ENCODE data around the gene ZNF638. TPM values are rescaled to one million over a fixed set of nuclear protein-coding genes. Genes with fewer than 3 reads are reported as not detected.
A peak's percentile ranks its signal among the peaks of the same experiment; 100 is the strongest.

ZNF638 gene
- total RNA-seq (100 to 1,000 TPM in 1 of 2 donors, 10 to 100 TPM in 1; 70.3 to 151 TPM), polyA plus RNA-seq (10 to 100 TPM; 24.8 to 41.9 TPM)

- H3K27me3 ChIP-seq (ENCODE audit: control insufficient read depth in 4 of 4, insufficient read depth in 4 of 4, low read length in 3 of 4) = no peaks in the 10 kb centered on the region
- no peaks in the 10 kb centered on the region for H3K36me3 ChIP-seq (ENCODE audit: control insufficient read depth in 4 of 4, insufficient read depth in 3 of 4, low read depth in 1 of 4, low read length in 3 of 4)
- H3K27ac ChIP-seq (ENCODE audit: low read depth in 1 of 2, low read length in 2 of 2) = peak within 1 kb of the TSS; percentile 99
- peak within 1 kb of the TSS; percentile 84 to 100 (median 91) for H3K4me3 ChIP-seq (ENCODE audit: low read depth in 1 of 3, low read length in 3 of 3)
- WGBS = under 1% methylated on average over 82 of the region's 82 CpGs
- TF ChIP-seq RAD21 (IDR thresholded peaks at IDR 0.05) (peak; percentile 69 to 70), HNF4A (conservative IDR thresholded peaks at IDR 0.05) (peak; percentile 38 to 45), CTCF (IDR thresholded peaks at IDR 0.05; ENCODE audit: low read depth, low read length, missing input control) (peak; percentile 65), JUND (IDR thresholded peaks at IDR 0.05) (no peak), YY1 (IDR thresholded peaks at IDR 0.05) (peak; percentile 97), SP1 (IDR thresholded peaks at IDR 0.05) (peak; percentile 13), ZBTB33 (IDR thresholded peaks at IDR 0.05) (no peak)
- H3K9me3 ChIP-seq (ENCODE audit: control insufficient read depth in 4 of 4, low read length in 3 of 4) = no peaks in the 10 kb centered on the region
- H3K4me1 ChIP-seq (ENCODE audit: control insufficient read depth in 4 of 4, insufficient read depth in 4 of 4, low read length in 3 of 4) = peaks cover 11 to 29% (median 19%) of the 10 kb centered on the region in 4 donors
- peak; percentile 92 for DNase-seq (ENCODE audit: low spot score)
- peak within 1 kb of the TSS; percentile 96 to 98 for H3K9ac ChIP-seq (ENCODE audit: low read depth in 1 of 2, low read length in 2 of 2)
These were observed at the start of gene ZNF638 for GRCh38 chr2:71331581-71332434. Gene ZNF638, plus strand, starts transcription at chr2:71331782. Its CDS starts 17,173 bp downstream, at chr2:71348955.

DNA sequence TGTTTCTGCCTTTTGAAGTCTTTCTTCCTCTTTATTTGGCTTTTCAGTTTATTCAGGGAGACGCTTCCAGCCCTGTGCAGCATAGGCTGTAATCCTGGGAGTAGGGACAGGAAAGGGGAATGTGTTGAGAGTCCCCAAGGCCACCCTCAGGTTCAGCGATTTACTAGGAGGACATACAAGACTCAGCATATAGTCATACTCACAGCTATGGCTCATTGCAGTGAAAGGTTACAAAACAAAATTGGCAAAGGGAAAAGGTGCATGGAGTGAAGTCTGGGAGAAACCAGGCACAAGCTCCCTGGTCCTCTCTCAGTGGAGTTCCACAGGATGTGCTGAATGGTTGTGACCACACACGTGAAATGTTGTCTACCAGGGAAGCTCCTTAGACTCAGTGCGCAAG lies 49.6 kb upstream of the ZNF638 start:
- Histone ChIP-seq H3K4me3 (ENCODE audit: low read depth in 1 of 3, low read length in 3 of 3) (no peak overlapping the region), H3K9ac (ENCODE audit: low read depth in 1 of 2, low read length in 2 of 2) (no peak overlapping the region), H3K4me1 (ENCODE audit: control insufficient read depth in 4 of 4, insufficient read depth in 4 of 4, low read length in 3 of 4) (peaks cover under 1 to 12% (median 9%) of the 10 kb centered on the region in 4 donors), H3K9me3 (ENCODE audit: control insufficient read depth in 4 of 4, low read length in 3 of 4) (no peaks in the 10 kb centered on the region), H3K36me3 (ENCODE audit: control insufficient read depth in 4 of 4, insufficient read depth in 3 of 4, low read depth in 1 of 4, low read length in 3 of 4) (no peaks in the 10 kb centered on the region), H3K27me3 (ENCODE audit: control insufficient read depth in 4 of 4, insufficient read depth in 4 of 4, low read length in 3 of 4) (no peaks in the 10 kb centered on the region), H3K27ac (ENCODE audit: low read depth in 1 of 2, low read length in 2 of 2) (no peak overlapping the region)
- 87% methylated on average over 4 of the region's 4 CpGs for WGBS
- no peak for DNase-seq (ENCODE audit: low spot score)
- TF ChIP-seq TAF1 (conservative IDR thresholded peaks at IDR 0.05) (no peak), JUND (IDR thresholded peaks at IDR 0.05) (no peak), CTCF (IDR thresholded peaks at IDR 0.05; ENCODE audit: low read depth, low read length, missing input control) (no peak), SP1 (IDR thresholded peaks at IDR 0.05) (no peak), EGR1 (IDR thresholded peaks at IDR 0.05; ENCODE audit: low read depth in 2 of 2) (no peak), YY1 (IDR thresholded peaks at IDR 0.05) (no peak), HNF4G (IDR thresholded peaks at IDR 0.05) (no peak), ZBTB33 (IDR thresholded peaks at IDR 0.05) (no peak), NR2F2 (IDR thresholded peaks at IDR 0.05) (no peak), MAX (IDR thresholded peaks at IDR 0.05) (no peak), RXRA (IDR thresholded peaks at IDR 0.05) (no peak), FOXA2 (IDR thresholded peaks at IDR 0.05) (no peak)
- TF ChIP-seq, protein P1, sequence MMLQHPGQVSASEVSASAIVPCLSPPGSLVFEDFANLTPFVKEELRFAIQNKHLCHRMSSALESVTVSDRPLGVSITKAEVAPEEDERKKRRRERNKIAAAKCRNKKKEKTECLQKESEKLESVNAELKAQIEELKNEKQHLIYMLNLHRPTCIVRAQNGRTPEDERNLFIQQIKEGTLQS (IDR thresholded peaks at IDR 0.05) = no peak
- TF ChIP-seq, protein P2, sequence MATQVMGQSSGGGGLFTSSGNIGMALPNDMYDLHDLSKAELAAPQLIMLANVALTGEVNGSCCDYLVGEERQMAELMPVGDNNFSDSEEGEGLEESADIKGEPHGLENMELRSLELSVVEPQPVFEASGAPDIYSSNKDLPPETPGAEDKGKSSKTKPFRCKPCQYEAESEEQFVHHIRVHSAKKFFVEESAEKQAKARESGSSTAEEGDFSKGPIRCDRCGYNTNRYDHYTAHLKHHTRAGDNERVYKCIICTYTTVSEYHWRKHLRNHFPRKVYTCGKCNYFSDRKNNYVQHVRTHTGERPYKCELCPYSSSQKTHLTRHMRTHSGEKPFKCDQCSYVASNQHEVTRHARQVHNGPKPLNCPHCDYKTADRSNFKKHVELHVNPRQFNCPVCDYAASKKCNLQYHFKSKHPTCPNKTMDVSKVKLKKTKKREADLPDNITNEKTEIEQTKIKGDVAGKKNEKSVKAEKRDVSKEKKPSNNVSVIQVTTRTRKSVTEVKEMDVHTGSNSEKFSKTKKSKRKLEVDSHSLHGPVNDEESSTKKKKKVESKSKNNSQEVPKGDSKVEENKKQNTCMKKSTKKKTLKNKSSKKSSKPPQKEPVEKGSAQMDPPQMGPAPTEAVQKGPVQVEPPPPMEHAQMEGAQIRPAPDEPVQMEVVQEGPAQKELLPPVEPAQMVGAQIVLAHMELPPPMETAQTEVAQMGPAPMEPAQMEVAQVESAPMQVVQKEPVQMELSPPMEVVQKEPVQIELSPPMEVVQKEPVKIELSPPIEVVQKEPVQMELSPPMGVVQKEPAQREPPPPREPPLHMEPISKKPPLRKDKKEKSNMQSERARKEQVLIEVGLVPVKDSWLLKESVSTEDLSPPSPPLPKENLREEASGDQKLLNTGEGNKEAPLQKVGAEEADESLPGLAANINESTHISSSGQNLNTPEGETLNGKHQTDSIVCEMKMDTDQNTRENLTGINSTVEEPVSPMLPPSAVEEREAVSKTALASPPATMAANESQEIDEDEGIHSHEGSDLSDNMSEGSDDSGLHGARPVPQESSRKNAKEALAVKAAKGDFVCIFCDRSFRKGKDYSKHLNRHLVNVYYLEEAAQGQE (IDR thresholded peaks at IDR 0.05) = no peak
